WTC11 (cell line): ENCODE results near the gene MGAT4A.

ENCODE experiments used
- CTCF ChIP-seq: fragments of 200-600 bp; IDR thresholded peaks from 2 replicates; pipeline ENCODE4 v1.8.0; 2022; ENCODE audit warnings: antibody characterized with exemption
- NR2C2 ChIP-seq: sonication (generic); formaldehyde crosslinking; IDR thresholded peaks from 2 replicates; pipeline ENCODE4 v1.8.0; 2022; ENCODE audit warnings: mild to moderate bottlenecking, missing genetic modification reagents
- PREB ChIP-seq: sonication (generic); formaldehyde crosslinking; IDR thresholded peaks from 2 replicates; pipeline ENCODE4 v1.8.1; 2022; ENCODE audit warnings: mild to moderate bottlenecking, missing genetic modification reagents, moderate library complexity, borderline replicate concordance
- SMAD4 ChIP-seq: sonication (generic); formaldehyde crosslinking; IDR thresholded peaks from 2 replicates; pipeline ENCODE4 v1.8.0; 2022; ENCODE audit warnings: mild to moderate bottlenecking, missing genetic modification reagents
- TEAD1 ChIP-seq: sonication (generic); formaldehyde crosslinking; IDR thresholded peaks from 2 replicates; pipeline ENCODE4 v1.8.0; 2022; ENCODE audit warnings: mild to moderate bottlenecking, missing genetic modification reagents
- ZBTB43 ChIP-seq: sonication (generic); formaldehyde crosslinking; IDR thresholded peaks from 2 replicates; pipeline ENCODE4 v1.8.1; 2023; ENCODE audit warnings: mild to moderate bottlenecking, missing genetic modification reagents

GRCh38 chr2:98695255-98695654 lies 35.7 kb downstream of the MGAT4A start:
- no peak for TF ChIP-seq ZBTB43 (CRISPR knock-in tag)
- TF ChIP-seq PREB (CRISPR knock-in tag): no peak
- TF ChIP-seq CTCF: no peak
- no peak for TF ChIP-seq SMAD4 (CRISPR knock-in tag)
- no peak for TF ChIP-seq NR2C2 (CRISPR knock-in tag)
- TF ChIP-seq TEAD1 (CRISPR knock-in tag): no peak
